Duodenal mucosa (tissue), 2 donors: ENCODE measurements around the gene TP73.
"Not testable (repeated sequence)": the region's sequence is repeated elsewhere in the genome, so short reads cannot be mapped to it uniquely, and the experiment has no call there.

Experiments used
- H3K27ac ChIP-seq: one replicate; pipeline ENCODE4 v1.7.0; 2013; ENCODE audit warnings: low read depth, low read length
- H3K27me3 ChIP-seq, 2 donors: one replicate each; pipeline ENCODE4 v1.7.0; 2013; ENCODE audit warnings: low read length in 2 of 2, control low read depth in 1 of 2; ENCODE audit not compliant: insufficient read depth in 2 of 2, control insufficient read depth in 1 of 2
- H3K36me3 ChIP-seq, 2 donors: one replicate each; pipeline ENCODE4 v1.7.0; 2013; ENCODE audit warnings: low read length in 2 of 2, control low read depth in 1 of 2; ENCODE audit not compliant: insufficient read depth in 2 of 2, control insufficient read depth in 1 of 2
- H3K4me1 ChIP-seq, 2 donors: one replicate each; pipeline ENCODE4 v1.7.0; 2013; ENCODE audit warnings: low read length in 2 of 2, control low read depth in 1 of 2; ENCODE audit not compliant: insufficient read depth in 2 of 2, control insufficient read depth in 1 of 2
- H3K4me3 ChIP-seq, 2 donors: one replicate each; pipeline ENCODE4 v1.7.0; 2013; ENCODE audit warnings: low read length in 2 of 2, low read depth in 1 of 2
- H3K9ac ChIP-seq, 2 donors: one replicate each; pipeline ENCODE4 v1.7.0; 2013; ENCODE audit warnings: low read length in 2 of 2, low read depth in 1 of 2
- H3K9me3 ChIP-seq, 2 donors: one replicate each; pipeline ENCODE4 v1.7.0; 2013; ENCODE audit warnings: low read length in 2 of 2, control low read depth in 1 of 2; ENCODE audit not compliant: control insufficient read depth in 1 of 2

The TP73 gene

DNA sequence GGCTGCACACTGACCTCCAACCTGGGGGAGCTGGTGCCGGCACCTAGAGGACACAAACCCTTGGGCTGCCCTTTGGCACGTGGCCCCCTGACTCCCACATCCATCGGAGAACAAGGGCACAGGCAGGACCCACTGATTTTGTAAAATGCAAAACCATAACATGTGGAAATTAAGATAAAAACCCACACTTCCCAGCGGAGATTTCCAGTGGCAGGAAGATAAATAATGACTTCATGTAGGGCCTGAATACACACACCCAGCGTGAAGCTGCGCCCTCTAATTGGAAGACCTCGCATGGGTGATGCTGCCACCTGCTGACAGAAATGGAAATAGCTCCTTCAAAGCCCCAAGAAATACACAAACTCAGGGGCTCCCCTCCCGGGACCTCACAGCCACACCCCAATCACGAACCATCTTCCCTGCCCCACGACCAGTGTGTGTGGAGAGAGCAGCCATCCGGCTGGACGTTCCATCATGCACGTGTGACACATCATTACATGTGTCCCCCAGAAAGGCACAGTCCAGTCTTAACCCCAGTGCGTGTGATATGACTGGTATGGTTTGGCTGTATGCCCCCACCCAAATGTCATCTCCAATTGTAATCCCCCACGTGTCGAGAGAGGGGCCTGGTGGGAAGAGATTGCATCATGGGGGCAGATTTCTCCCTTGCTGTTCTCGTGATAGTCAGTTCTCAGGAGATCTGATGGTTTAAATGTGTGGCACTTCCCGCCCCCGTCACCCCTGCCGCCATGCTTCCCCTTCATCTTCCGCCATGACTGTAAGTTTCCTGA, 33.2 kb upstream of the TP73 start:
- Histone ChIP-seq H3K9ac (no peak overlapping the region), H3K27ac (no peak overlapping the region)

GRCh38 chr1:3620708-3621107, 31.6 kb upstream of the TP73 start:
- no peak overlapping the region for H3K27ac ChIP-seq
- no peaks in the 10 kb centered on the region for H3K36me3 ChIP-seq
- H3K4me1 ChIP-seq, result peaks cover 20 to 23% of the 10 kb centered on the region in 2 donors
- no peak overlapping the region for H3K9ac ChIP-seq
- H3K27me3 ChIP-seq, result no peaks in the 10 kb centered on the region
- H3K4me3 ChIP-seq, result no peak overlapping the region
- H3K9me3 ChIP-seq, result no peaks in the 10 kb centered on the region

More for the DNA sequence above, 33.2 kb upstream of the TP73 start:
- Histone ChIP-seq H3K27me3 (no peaks in the 10 kb centered on the region), H3K4me1 (peaks cover 14 to 22% of the 10 kb centered on the region in 2 donors), H3K36me3 (no peaks in the 10 kb centered on the region), H3K4me3 (no peak overlapping the region), H3K9me3 (no peaks in the 10 kb centered on the region)

GRCh38 chr1:3621151-3621671, 31.1 kb upstream of the TP73 start:
- H3K9ac ChIP-seq, H3K36me3 ChIP-seq, H3K27ac ChIP-seq, H3K27me3 ChIP-seq, H3K4me3 ChIP-seq, H3K9me3 ChIP-seq: not testable (repeated sequence)
- H3K4me1 ChIP-seq, result peaks cover 24 to 28% of the 10 kb centered on the region in 2 donors

DNA sequence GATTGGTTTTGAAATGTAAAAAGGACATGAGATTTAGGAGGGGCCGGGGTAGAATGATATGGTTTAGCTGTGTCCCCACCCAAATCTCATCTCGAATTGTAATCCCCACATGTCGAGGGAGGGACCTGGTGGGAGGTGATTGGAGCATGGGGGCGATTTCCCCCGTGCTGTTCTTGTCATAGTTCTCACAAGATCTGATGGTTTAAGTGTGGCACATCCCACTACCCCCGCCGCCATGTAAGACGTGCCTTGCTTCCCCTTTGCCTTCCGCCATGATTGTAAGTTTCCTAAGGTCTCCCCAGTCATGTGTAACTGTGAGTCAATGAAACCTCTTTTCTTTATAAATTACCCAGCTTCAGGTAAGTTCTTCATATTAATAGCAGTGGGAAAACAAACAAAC, 30.2 kb upstream of the TP73 start:
- H3K4me1 ChIP-seq, result peaks cover 24 to 32% of the 10 kb centered on the region in 2 donors
- H3K27me3 ChIP-seq, H3K9ac ChIP-seq, H3K4me3 ChIP-seq, H3K9me3 ChIP-seq, H3K27ac ChIP-seq, H3K36me3 ChIP-seq: not testable (repeated sequence)

DNA sequence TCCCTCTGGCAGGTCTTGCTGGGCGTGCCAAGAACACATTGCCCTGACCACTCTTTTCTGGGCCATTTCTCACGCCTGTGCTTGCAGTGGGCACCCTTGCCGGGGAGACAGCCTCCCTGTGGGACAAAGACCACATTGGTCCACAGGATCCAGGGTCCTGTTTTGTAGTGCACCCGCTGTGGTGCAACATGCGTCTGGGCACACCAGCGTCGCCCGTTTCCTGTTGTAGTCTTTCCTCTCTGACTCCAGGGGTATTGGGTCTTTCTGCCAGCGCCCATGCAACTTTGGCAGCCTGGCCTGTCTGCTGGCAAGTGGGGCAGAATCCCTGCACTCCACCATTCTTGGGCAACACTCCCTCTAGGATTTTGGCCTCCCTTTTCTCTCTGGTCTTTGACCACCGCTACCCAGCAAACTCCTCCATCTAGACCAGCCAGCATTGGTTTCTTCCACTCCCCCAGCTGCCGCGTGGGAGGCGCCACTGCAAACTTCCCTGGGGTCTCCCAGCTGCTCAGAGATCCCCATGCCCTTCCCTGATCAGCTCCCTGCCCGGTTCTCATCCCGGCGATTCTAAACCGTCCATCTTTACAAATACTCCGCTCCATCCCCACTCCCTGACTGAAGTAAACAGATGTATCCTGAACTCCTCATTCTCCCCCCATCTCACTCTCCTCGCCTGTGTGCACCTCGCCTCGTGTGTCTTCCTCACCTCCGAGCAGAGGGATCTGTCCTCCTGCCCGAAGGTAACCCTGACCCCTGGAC, 28.7 kb upstream of the TP73 start:
- no peak overlapping the region for H3K27ac ChIP-seq
- H3K9ac ChIP-seq, result peak overlapping the region; percentile 55 to 61

DNA sequence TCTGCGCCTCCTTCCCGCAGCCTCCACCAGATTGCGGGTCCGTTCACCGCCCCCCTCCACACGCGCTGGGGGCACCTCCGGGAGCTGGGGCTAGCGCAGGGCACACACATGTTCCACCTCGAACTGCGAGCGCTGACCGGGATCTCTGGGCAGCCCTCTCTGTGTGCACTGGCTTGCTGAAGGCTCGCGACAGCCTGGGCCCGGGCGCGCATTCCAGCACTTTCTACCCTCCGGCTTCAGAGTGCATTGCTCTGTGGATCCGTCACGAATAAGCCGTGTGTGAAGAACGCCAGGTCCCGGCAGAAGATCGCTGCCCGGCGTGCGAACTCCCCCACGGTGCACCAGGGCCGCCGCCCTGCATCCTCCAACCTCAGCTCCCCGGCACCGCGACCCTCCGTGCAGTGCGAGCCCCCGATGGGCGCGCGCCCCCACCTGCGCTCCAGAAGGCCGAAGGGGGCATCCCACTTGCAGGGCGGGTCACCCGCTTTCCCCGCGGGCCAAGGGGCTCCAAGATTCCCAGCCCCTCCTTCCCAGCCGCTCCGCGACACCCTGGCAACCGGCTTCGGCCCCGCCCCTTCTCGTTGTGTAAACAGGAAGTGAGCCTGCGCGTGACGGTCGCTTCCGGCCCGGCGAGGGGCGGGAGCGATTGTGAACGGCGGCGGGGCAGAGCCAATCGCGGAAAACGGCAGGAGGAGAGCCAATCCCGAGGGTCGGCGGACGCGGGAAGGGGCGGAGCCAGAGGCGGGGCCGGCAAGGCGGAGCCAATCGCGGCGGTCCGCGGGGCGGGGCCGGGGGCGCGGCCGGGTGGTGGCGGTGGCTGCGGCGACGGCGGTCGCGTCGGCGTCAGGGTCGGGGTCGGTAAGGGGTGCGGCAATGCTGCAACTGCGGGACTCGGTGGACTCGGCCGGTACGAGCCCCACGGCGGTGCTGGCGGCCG, 27.8 kb upstream of the TP73 start, which contains the start of gene TPRG1L:
Gene TPRG1L (plus strand): TSS at position 816 of the 937 bp plus-strand sequence. CDS start 58 bp downstream, at position 874.
- no peaks in the 10 kb centered on the region for H3K27me3 ChIP-seq
- peak within 1 kb of the TSS; percentile 82 for H3K27ac ChIP-seq
- H3K9ac ChIP-seq, result peak within 1 kb of the TSS; percentile 55 to 71
- peaks cover 20 to 21% of the 10 kb centered on the region in 2 donors for H3K36me3 ChIP-seq
- peaks cover 23 to 24% of the 10 kb centered on the region in 2 donors for H3K4me1 ChIP-seq
- H3K4me3 ChIP-seq, result peak within 1 kb of the TSS; percentile 78 to 95
- H3K9me3 ChIP-seq, result no peaks in the 10 kb centered on the region

More for the DNA sequence above, 28.7 kb upstream of the TP73 start:
- Histone ChIP-seq H3K27me3 (no peaks in the 10 kb centered on the region), H3K9me3 (no peaks in the 10 kb centered on the region), H3K4me1 (peaks cover 24 to 31% of the 10 kb centered on the region in 2 donors), H3K36me3 (peaks cover 14 to 15% of the 10 kb centered on the region in 2 donors), H3K4me3 (peak overlapping the region; percentile 78 to 95)

GRCh38 chr1:3625151-3625907, 27.0 kb upstream of the TP73 start:
- H3K36me3 ChIP-seq, result peaks cover 29% of the 10 kb centered on the region in 2 donors
- H3K4me3 ChIP-seq, result peak overlapping the region; percentile 68 to 85
- H3K9me3 ChIP-seq, result no peaks in the 10 kb centered on the region
- peaks cover 23 to 24% of the 10 kb centered on the region in 2 donors for H3K4me1 ChIP-seq
- H3K9ac ChIP-seq, result peak overlapping the region; percentile 53 to 71
- no peaks in the 10 kb centered on the region for H3K27me3 ChIP-seq
- H3K27ac ChIP-seq, result peak overlapping the region; percentile 82

DNA sequence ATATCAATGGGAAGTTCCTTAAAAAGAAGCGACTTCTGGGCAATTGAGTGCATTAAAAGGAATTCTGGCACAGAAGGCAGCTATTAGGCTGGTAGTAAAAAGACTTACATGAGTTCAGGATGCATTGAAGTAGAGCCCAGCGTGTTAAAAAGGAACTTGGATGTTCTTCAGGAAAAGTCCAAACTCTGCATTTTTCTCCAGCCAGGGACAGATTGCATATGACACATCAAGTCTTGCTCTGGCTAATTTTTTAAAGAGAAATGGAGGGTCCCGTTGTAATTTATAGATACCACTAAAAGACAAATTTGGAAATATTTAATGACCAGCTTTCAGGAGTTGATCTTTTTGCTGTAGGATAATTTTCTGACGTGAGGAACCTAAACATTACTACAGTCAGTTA, 26.3 kb upstream of the TP73 start:
- no peak overlapping the region for H3K27ac ChIP-seq
- no peaks in the 10 kb centered on the region for H3K9me3 ChIP-seq
- H3K4me3 ChIP-seq, result peak overlapping the region; percentile 68 to 85
- peak overlapping the region; percentile 53 to 71 for H3K9ac ChIP-seq
- H3K4me1 ChIP-seq, result peaks cover 23 to 24% of the 10 kb centered on the region in 2 donors
- no peaks in the 10 kb centered on the region for H3K27me3 ChIP-seq
- peaks cover 31 to 35% of the 10 kb centered on the region in 2 donors for H3K36me3 ChIP-seq
